ENCODE measurements around the gene PACS2. TPM values are rescaled to one million over a fixed set of nuclear protein-coding genes. Genes with fewer than 3 reads are reported as not detected.

The PACS2 gene
- total RNA-seq, 1 experiment from 2014 or later = 72.5 TPM

- no peak overlapping the region; the same call in 1 of the 2 replicates for H3K14ac ChIP-seq (ENCODE audit: insufficient read depth, low read length)
- no peak overlapping the region for H2BK15ac ChIP-seq (ENCODE audit: low read depth, low read length)
- H2BK5ac ChIP-seq (ENCODE audit: insufficient read length, low read length) = no peak overlapping the region
- no peaks in the 10 kb centered on the region for H3K79me2 ChIP-seq (ENCODE audit: insufficient read depth, low read length)
- no peaks in the 10 kb centered on the region for H3K23me2 ChIP-seq (ENCODE audit: insufficient read length, low read depth, low read length, poor library complexity, severe bottlenecking)
- no peak for TF ChIP-seq CTCF (conservative IDR thresholded peaks at IDR 0.05)
- H3K4ac ChIP-seq (ENCODE audit: low read depth, low read length) = no peak overlapping the region
- H3K18ac ChIP-seq (ENCODE audit: insufficient read length, low read depth, low read length) = no peak overlapping the region
- H3K4me2 ChIP-seq (ENCODE audit: insufficient read depth, insufficient read length, low read length) = no peak overlapping the region
- H3K56ac ChIP-seq (ENCODE audit: insufficient read length, low read depth, low read length) = no peak overlapping the region
- H3K27me3 ChIP-seq (ENCODE audit: insufficient read depth, low read length) = no peaks in the 10 kb centered on the region
- no peaks in the 10 kb centered on the region for H3K9me3 Mint-ChIP-seq
- DNase-seq = no peak
- no peak overlapping the region for H3K9ac ChIP-seq (ENCODE audit: extremely low read depth, insufficient read length, low read length)
- H4K5ac ChIP-seq (ENCODE audit: insufficient read length, low read depth, low read length) = no peak overlapping the region
- H3K79me1 ChIP-seq (ENCODE audit: insufficient read depth, low read depth, low read length, poor library complexity, severe bottlenecking) = no peaks in the 10 kb centered on the region
- no peak overlapping the region for H2AK5ac ChIP-seq (ENCODE audit: insufficient read length, low read length)
- H3K36me3 Mint-ChIP-seq (ENCODE audit: insufficient read depth in 1 of 3, low read depth in 3 of 3) = peaks cover 16 to 41% (median 25%) of the 10 kb centered on the region in 3 experiments; a peak in 6 of 7 replicates
- no CpG with 5 or more reads among the region's 24 CpGs for WGBS (ENCODE audit: extremely low coverage, insufficient read length, low lambda C conversion rate)
- no peak overlapping the region for H2AFZ ChIP-seq (ENCODE audit: low read length)
- no peak overlapping the region for H4K91ac ChIP-seq (ENCODE audit: insufficient read length, low read depth, low read length)
- H4K8ac ChIP-seq (replicated peaks; ENCODE audit: insufficient read length, low read depth, low read length) = no peak overlapping the region
- no peak overlapping the region for H3T11ph ChIP-seq (ENCODE audit: low read length)
- no peak overlapping the region for H3K27ac ChIP-seq (ENCODE audit: insufficient read length, low read depth, low read length)
- H3K27me3 Mint-ChIP-seq (ENCODE audit: low read depth) = no peaks in the 10 kb centered on the region
- H2BK20ac ChIP-seq (ENCODE audit: low read depth, low read length, poor library complexity, severe bottlenecking) = no peak overlapping the region
- no peak overlapping the region for H3K4me3 Mint-ChIP-seq
- no peaks in the 10 kb centered on the region for H3K4me1 Mint-ChIP-seq
- H3K27ac Mint-ChIP-seq = no peak overlapping the region; a peak in 1 of 7 replicates
- no peaks in the 10 kb centered on the region for H4K20me1 ChIP-seq (ENCODE audit: control insufficient read depth, insufficient read depth, insufficient read length)
- H3K9me3 ChIP-seq (ENCODE audit: control insufficient read depth, low read depth, low read length) = no peaks in the 10 kb centered on the region
- no peak overlapping the region for H2BK120ac ChIP-seq (ENCODE audit: low read depth, low read length, poor library complexity, severe bottlenecking)
- no peak overlapping the region for H3K23ac ChIP-seq (ENCODE audit: insufficient read length, low read depth, low read length)
- no peaks in the 10 kb centered on the region for H3K4me1 ChIP-seq (ENCODE audit: insufficient read depth, low read length)
- H2BK12ac ChIP-seq (ENCODE audit: insufficient read length, low read depth, low read length) = no peak overlapping the region
Observed at GRCh38 chr14:105445290-105445689, 130.7 kb downstream of the PACS2 start.
